GM19324 (cell line): ENCODE results near the gene CD63.

Source experiments
- ATAC-seq: cut with Tn5 transposase; IDR thresholded peaks from one replicate; pipeline ENCODE4 v1.9.1; 2021; ENCODE audit warnings: mild to moderate bottlenecking, moderate library complexity; ENCODE audit not compliant: unreplicated experiment, low FRiP score

Gene CD63

DNA sequence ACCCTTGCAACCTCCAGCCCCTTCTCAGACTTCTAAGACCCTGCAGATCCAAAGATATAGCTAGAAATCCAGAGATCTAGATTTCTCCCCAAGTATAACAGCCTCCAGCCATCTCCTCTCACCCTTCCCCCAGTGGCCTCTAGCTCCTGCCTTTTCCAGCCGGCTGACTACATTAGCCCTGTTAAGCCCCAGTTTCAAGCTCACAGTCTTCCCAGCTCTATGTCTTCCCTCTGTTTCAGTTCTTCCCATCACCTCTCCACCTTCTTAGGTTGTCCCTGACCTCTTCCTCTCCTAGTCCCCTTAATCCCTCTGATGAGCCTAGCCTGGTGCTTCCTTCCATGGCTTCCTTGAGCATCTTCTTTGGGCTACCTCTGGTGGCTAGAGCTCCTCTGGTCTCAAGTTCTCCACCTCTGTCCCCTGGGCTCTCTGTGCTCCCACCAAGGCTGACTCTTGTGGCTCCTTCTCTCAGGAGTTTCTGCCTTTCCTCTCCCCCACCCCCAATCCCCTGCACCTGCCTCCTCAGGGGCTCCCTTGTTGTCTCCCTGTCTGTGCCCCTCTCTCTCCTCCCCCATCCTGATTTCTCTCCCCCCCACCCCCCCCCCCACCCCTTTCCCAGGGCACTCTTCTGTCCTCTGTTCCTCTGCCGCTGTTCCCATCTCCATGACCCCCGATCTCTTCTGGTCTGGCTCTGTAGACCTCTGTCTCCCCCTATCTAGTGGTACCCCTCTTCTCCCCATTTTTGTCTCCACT lies 13.3 kb upstream of the CD63 start:
- ATAC-seq, result no peak

DNA sequence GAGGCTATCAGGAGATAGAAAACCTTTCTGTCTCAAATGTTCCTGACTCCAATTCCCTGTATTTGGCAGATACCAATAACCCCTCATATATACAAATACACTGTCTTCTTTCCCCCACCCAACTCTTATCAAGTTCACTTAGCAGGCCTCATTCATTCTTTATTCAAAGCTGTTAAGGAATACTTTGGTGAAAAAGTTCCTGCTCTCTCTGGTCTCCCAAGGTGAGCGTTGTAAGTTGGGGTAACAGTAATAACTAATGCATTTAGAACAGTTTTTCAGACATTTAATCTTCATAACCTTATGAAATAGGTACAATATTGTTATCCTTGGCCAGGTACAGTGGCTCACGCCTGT lies 10.2 kb upstream of the CD63 start:
- ATAC-seq, result no peak

DNA sequence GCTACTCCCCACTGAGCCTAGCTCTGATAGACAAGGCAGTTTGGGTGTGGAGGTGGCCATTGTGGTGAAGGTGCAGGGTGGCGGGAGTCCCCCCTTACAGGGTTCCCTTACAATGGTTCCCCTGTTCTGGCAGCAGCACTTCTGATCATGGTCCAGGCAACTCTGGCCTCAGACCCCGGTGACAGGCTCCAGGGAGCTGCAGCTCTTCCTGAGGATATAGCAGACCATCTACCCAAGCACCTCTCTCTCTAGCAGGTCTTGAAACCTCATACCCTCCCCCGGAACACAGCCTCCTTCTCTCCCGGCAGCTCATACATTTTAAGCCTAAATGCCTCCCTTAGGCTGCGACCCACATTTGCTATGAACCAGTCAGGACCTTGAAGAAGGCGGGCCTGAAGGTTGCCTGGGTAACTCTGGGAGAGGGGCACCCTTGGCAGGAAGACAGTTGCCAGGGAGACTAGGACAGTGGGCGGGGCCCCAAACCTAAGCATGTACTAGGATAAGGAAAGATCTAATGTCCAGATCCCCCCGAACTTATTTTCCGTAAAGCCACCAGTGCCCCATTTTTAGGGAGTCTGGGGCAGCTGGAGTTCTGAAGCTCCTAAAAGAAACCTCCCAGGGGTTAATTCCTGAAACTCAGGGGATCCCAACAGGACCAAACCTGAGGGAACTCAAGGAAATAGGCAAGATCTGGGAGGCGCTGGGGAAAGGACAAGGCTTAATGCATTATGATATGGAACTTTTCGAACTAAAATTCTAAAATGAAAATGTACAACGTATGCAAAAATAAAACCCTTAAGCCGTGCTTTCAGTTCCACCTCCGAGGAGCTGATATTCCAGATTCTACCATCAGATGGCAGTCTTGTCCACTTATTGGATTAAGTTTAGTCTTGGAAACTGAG lies 9.6 kb upstream of the CD63 start:
- peak; percentile 91 for ATAC-seq

DNA sequence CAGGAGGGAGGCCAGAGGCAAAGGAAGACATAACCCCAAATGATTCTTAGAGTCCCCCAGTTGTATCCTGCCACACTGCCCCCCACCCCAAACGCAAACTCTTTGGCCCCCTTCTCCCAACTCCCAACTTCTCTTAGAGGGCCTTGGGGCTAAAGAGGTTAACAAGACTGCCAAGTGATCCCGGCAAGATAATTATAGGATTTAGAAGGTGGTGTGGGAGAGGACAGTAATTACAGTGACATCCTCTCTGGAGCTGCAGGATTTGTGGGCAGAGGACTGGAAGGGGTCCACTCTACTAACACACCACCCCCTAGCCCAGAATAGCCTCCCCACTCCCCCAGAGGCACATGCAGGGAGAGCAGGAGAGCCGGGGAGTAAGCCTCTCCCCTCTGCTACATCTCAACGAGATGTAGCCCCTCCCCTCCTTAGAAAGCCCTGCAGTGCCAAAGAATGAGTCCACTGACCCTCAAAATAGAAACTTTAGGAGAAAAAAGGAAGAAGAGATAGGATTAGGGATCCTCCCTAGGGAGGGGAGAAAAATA lies 8.8 kb upstream of the CD63 start:
- ATAC-seq, result no peak

DNA sequence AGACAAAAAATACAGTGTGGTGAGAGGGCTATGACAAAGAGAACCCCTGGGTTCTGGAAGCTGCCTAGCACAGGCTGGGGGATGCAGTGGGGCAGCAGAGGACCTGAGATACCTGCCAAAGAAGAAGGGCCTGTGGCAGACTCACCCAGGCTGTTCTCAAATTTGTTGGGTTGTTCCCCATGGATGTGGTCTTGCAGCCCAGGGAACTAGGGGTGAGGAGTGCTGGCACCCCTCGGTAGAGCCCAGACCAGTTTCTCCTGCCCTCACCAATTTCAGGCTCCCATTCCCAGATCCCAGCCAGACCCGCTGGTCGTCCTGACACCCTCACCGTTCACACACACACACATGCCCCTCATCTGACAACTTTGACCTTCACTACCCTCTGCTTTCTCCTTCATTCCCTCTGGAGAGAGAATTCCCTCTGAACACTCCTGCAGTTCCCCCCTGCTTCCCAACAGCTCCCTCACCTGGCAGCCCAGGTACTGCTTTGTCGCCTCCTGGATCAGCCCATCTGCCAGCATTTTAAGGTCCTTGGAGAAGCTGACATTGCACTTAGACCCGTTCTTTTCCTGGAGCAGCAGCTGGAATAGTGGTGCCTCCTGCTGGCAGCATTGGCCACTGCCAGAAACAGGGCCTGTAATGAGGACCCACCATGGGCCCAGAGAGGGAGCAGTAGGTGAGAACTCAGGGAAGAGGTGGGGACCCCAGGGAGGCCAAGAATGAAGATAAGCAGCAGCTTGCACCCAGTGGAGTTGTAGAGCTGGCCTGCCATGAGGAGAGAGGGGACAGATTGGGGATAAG lies 8.2 kb upstream of the CD63 start:
- peak; percentile 39 for ATAC-seq

DNA sequence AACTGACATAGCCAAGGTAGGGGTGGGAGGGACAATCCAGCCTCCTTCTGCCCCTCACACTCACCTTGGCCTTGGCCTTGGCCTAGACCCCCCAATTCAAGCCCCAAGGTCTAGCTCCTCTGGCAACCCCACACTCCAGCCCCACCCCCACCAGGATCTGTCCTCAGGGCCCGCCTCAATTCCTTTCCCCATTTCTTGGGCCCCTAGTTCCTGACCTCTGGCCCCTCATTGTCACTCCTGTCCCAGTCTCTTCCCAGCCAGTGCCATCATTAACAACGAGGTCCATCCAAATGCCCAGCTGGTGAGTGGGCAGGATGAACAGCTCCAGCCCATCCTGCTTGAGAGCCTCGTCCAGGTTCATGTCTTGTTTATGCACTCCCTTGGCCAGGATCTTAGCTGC lies 7.3 kb upstream of the CD63 start:
- ATAC-seq, result no peak

DNA sequence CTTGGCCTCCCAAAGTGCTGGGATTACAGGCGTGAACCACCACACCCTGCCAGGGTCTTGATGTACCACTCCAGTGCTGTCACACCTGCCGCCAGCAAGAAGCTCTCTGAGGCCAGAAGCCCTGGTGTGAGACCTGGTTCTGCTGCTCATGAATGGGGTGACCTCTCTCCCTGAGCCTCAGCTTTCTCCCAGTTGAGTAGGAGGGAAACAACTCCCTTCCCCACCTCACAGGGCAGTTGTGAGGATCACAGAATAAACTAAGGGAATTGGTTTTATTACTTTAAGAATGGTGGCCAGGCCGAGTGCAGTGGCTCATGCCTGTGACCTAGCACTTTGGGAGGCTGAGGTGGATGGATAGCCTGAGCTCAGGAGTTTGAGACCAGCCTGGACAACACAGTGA lies 5.8 kb upstream of the CD63 start:
- no peak for ATAC-seq

DNA sequence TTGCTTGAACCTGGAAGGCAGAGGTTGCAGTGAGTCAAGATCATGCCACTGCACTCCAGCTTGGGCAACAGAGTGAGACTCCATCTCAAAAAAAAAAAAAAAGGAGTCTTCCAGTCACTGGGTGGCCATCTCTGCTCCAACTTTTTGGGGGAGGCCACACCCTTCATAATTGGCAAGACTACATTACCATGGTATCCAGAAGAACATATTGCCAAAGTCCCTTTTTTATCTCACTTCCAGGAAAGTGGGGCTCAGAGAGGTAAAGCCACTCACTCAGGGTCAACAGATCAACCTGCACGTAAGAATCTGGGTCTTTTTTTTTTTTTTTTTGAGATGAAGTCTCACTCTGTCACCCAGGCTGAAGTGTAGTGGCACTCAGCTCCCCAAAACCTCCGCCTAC lies 5.0 kb upstream of the CD63 start:
- no peak for ATAC-seq

DNA sequence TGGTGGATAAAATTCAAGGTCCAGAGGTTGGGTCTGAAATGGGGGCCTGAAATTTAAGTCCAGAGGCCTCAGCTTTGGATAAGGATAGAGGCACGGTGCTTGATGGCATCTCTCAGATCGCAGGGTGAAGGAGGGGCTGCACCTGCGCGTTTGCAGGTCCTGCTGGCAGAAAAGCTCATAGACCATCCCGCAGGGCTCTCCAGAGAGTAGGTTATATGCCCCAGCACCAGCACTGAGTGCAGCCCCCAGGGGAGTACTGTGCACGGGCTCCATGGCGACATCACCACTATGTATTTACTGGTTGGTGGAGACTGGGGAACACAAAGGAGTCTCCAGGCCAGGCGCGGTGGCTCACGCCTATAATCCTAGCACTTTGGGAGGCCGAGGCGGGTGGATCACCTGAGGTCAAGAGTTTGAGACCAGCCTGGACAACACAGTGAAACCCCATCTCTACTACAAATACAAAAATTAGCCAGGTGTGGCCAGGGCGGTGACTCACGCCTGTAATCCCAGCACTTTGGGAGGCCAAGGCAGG lies 4.3 kb upstream of the CD63 start:
- no peak for ATAC-seq

DNA sequence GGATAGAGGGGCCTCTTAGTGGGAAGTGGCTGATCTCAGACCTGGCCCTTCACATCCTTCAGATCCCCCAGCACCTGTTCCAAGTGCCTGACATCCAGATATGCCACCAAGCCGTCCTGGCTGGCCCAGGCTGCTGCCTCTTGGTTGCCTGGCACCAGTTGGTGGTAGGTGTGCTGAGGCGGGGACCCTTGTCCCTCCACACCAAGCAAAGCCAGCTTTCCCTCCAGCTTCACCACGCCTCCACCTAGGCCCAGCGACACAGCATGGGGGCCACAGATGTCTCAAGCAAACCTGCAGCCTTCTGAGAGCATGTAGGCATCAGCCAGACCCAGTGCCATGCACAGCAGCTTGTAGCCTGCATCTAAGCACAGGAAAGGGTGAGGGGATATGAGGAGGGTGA lies 3.5 kb upstream of the CD63 start:
- ATAC-seq, result no peak

DNA sequence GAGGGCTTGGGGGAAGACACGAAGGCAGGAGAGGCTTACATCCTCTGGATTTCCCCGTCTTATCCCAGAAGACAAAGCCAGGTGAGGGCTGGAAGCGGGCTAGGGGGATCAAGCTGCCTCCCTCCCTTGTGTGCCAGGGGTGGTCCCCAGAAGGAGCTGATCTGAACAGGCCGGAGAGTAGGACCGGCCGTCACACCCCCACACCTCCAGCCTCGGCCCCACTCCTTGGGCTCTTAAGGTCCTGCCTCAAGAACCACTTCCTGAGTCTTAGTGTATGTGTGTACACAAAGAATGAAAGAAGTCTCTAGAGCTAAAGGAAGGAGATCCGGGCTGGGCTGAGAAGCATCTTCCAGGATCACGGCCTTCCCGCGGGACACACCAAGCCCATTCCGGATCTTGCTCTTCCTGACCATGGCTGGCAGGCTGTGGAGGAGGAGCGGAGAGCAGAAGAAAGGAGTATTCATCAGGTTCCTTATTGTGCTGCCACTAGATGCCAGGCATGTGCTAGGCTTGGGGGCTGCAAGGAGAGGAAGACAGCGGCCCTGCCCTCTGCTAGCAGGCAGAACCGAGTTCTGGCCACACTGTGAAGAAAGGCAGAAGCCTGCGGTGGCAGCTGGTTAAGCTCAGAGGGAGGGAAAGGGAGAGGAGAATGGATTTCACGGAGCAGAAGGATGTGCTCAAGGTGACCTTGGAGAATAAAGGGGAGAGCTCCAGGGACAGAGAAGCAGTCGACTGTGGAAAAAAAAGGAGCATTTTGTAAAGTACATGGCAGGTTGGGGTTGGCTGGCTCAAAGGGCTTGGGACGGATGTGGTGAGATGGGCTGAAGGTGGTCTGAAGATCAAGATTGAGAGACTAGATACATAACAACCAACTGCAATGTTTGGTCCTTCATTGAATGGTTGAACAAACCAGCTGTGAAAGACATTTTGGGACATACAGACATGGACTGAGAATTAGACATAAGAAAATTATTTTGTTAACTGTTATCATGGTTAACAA lies 1.3 kb upstream of the CD63 start:
- ATAC-seq, result peak; percentile 16

DNA sequence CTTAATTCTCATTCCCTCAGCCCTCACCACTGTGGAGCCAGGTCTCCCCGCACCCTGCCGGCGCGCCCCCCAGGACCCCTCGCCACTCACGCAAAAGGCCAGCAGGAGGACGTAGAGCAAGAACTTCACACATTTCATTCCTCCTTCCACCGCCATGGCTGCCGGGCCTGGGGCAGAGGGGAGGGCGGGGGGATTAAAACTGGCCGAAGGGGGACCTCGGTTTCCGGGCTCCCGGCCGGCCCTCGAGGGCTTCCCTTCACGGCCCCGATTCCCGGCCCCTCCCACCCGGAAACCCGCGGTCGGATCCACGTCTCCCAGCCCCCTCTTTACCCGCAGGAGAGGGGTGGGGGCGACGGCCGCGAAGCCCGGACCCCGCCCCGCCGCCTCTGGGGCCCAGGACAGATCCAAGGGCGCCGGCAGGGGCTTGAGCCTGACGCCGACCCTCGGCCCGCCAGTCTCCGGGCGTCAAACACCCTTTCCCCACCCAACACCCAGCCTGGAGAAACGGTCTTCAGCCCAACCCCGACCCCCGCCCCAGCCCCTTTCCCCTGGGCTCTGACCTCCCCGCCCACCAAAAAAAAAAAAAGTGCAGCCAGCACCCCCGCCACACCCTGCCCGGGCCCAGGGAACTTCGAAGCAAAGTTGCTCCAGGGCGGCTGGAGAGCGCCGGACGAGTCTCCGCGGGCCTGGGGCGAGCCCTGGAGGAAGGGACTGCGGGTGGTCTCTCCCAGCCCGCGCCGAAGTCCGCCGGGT lies 447 bp downstream of the CD63 start:
- ATAC-seq, result no peak

DNA sequence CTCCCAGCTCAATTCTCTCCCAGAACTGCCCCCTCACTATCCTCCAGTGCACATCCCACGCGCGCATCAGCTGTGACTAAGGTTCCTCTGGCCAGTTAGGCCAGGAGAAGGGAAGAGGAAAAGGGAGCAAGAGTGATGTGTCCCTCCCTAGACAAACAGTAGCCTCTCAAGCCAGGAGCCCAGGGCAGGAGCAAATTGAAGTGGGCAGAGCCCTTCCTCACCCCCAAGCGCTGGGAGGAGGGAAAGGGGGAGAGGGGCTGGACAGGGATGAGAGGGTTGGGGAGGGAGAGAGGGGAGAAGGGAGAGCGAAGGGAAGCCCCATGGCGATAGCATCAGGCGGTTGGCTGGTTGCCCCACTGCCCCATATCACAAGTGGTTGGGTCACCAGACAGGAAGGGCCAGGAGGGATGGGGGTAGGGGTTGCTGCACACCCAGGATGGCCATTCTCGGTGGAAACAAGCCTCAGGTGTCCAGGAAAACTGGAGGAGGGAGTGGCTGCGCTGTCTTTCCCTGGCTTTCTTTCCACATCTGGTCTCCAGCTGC lies 1.1 kb downstream of the CD63 start:
- no peak for ATAC-seq

DNA sequence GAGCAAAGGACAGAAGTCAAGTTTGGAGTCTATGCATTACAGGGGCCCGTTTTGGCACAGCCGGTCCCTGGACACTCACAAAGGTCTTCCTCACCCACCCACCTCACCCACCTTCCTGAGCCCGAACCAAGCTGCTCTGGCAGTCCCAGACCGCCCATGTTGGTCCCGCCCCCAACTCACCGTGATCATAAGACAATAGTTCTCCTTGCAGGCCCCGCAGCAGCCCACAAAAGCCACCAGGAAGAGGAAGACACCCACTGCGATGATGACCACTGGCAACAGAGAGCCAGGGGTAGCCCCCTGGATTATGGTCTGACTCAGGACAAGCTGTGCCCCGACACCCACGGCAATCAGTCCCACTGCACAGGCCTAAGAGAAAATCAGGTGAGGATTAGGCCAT lies 1.8 kb downstream of the CD63 start:
- no peak for ATAC-seq

DNA sequence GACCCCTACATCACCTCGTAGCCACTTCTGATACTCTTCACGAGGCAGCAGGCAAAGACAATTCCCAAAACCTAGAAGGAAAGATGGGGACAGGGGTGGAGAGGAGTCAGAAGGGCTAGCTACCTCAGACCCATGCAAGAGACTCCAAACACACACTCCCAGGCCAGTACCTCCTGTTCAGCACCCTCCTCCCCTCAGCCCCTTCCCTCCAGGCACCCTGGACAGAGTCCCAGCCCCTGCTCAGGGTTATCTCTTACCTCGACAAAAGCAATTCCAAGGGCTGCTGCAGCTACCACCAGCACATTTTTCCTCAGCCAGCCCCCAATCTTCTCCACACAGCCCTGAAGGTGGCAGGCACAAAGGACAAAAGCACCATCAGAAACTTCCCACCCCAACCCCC lies 3.3 kb downstream of the CD63 start:
- ATAC-seq, result no peak

DNA sequence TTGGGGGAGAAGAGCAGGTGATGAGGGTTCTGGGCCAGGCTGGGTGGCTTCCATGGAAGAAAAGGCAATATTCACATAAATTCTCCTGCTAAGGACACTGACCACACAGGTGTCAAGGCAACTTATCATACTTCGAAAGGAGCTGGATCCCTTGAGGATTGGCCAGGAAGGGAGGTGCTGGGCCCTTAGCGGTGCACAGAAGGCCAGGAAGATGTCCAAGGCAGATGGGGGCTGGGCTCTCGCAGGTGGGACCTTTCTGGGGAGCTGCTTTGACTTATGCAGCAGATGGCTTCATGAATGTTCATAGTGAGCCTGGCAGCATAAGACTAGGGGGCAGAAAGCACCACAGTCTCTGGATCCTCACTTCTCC lies 3.9 kb downstream of the CD63 start:
- ATAC-seq, result no peak

DNA sequence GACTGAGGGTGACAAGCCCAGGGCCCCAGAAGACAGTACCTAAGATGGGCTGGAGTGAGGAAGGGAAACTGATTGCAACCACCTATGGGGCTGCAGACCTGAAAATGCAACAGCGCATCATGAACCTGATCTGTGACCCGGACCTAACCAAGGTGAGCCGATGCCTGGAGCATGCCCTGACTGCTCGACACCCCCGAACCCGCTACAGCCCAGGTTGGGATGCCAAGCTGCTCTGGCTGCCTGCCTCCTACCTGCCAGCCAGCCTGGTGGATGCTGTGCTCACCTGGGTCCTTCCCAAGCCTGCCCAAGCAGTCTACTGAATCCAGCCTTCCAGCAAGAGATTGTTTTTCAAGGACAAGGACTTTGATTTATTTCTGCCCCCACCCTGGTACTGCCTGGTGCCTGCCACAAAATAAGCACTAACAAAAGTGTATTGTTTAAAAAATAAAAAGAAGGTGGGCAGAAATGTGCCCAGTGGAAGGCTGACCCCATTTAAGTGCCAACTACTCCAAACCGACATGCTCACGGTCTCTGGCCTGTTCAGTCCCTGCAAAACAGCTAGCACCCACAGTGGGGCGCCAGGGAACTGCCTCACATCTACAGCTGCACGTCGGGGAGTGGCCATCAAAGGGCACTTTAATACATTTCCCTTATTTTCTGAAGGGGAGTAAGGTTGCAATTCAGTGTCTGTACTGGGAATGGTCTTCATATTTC lies 4.4 kb downstream of the CD63 start:
- ATAC-seq, result no peak
